Measurements from ENCODE around the gene FIBCD1.

The FIBCD1 gene

GRCh38 chr9:130946766-130947617 is 7.9 kb upstream of the FIBCD1 start:
- DNase-seq (ENCODE audit: low read depth) = peak; percentile 38
- no peak overlapping the region for H3K4me3 ChIP-seq (ENCODE audit: low read depth, low read length)
- TF ChIP-seq CTCF (conservative IDR thresholded peaks at IDR 0.05; ENCODE audit: low read depth, low read length) = no peak

GRCh38 chr9:130945173-130945572 is 6.1 kb upstream of the FIBCD1 start:
- no peak for DNase-seq (ENCODE audit: low read depth)
- no peak overlapping the region for H3K4me3 ChIP-seq (ENCODE audit: low read depth, low read length)
- TF ChIP-seq CTCF (conservative IDR thresholded peaks at IDR 0.05; ENCODE audit: low read depth, low read length) = no peak

- H3K4me3 ChIP-seq (ENCODE audit: low read depth, low read length) = no peak overlapping the region
- TF ChIP-seq CTCF (conservative IDR thresholded peaks at IDR 0.05; ENCODE audit: low read depth, low read length) = no peak
- no peak for DNase-seq (ENCODE audit: low read depth)
Measured at GRCh38 chr9:130944510-130945058, 5.5 kb upstream of the FIBCD1 start.

- TF ChIP-seq CTCF (conservative IDR thresholded peaks at IDR 0.05; ENCODE audit: low read depth, low read length) = no peak
- no peak for DNase-seq (ENCODE audit: low read depth)
- no peak overlapping the region for H3K4me3 ChIP-seq (ENCODE audit: low read depth, low read length)
Measured at GRCh38 chr9:130943777-130944176, 4.7 kb upstream of the FIBCD1 start.

GRCh38 chr9:130943221-130943620 is 4.2 kb upstream of the FIBCD1 start:
- no peak for DNase-seq (ENCODE audit: low read depth)
- TF ChIP-seq CTCF (conservative IDR thresholded peaks at IDR 0.05; ENCODE audit: low read depth, low read length) = no peak
- no peak overlapping the region for H3K4me3 ChIP-seq (ENCODE audit: low read depth, low read length)

- H3K4me3 ChIP-seq (ENCODE audit: low read depth, low read length) = no peak overlapping the region
- no peak for TF ChIP-seq CTCF (conservative IDR thresholded peaks at IDR 0.05; ENCODE audit: low read depth, low read length)
- no peak for DNase-seq (ENCODE audit: low read depth)
Measured at GRCh38 chr9:130942679-130943078, 3.6 kb upstream of the FIBCD1 start.

GRCh38 chr9:130942084-130942483 is 3.0 kb upstream of the FIBCD1 start:
- DNase-seq (ENCODE audit: low read depth) = no peak

More at GRCh38 chr9:130942084-130942483, 3.0 kb upstream of the FIBCD1 start:
- TF ChIP-seq CTCF (conservative IDR thresholded peaks at IDR 0.05; ENCODE audit: low read depth, low read length) = no peak
- H3K4me3 ChIP-seq (ENCODE audit: low read depth, low read length) = no peak overlapping the region

All from choroid plexus epithelial cell (primary cell).